ENCODE data around the gene NUDT14. TPM values are rescaled to one million over a fixed set of nuclear protein-coding genes. Genes with fewer than 3 reads are reported as not detected.

Gene NUDT14
- total RNA-seq, 2 experiments from 2014 or later, result 23.3 to 28.0 TPM

DNA sequence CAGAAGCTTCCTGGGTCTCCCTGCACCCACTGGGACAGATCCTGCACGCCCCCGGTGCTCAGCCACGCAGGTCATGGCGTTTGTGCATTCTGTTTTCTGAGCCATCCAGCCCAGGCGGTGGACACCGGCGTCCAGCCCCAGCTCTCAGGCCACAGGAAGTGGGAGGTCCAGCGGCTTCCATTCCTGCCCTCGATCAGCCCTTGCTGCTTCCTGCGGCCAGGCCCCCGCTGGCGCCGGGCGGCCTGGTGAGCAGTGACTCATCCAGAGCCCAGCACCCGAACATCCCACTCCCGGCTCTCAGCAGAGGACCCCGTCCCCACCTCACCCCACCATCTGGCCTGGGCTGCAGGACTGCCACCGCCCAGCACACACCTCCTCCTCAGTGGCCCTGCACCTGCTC lies 18.0 kb upstream of the NUDT14 start:
- peak overlapping the region; percentile 48 for H3K27ac Mint-ChIP-seq
- no peak for DNase-seq

DNA sequence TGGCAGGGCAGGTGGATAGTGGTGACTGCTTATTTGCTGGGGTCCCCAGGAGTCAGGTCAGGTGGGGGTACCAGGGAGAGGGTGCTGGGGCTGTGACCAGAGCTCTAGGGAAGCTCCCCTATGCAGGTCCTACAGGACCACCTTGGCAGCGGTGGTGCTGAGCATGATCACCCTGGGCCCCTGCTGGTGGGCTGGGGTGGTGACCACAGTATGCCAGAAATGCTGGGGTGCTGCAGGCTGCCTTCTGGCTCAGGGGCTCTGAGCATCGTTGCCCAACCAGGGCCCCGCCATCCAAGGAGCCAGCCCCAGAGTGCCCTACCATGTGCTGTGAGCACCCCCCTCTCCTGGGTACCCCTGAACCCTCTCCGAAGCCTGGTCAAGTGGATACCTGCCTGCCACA lies 17.5 kb upstream of the NUDT14 start:
- no peak for ATAC-seq (ENCODE audit: low read depth)
- H3K4me3 Mint-ChIP-seq, result no peak overlapping the region
- POLR2A ChIA-PET, result no interaction called here
- DNase-seq, result no peak
- peaks cover 33% of the 10 kb centered on the region for H3K4me1 Mint-ChIP-seq
- H3K27me3 Mint-ChIP-seq, result peaks cover 23% of the 10 kb centered on the region
- H3K27ac Mint-ChIP-seq, result no peak overlapping the region
- H3K36me3 Mint-ChIP-seq, result no peaks in the 10 kb centered on the region
- H3K9me3 Mint-ChIP-seq, result no peaks in the 10 kb centered on the region

More for the DNA sequence above, 18.0 kb upstream of the NUDT14 start:
- Mint-ChIP-seq H3K4me3 (no peak overlapping the region), H3K27me3 (peaks cover 23% of the 10 kb centered on the region), H3K4me1 (peaks cover 28% of the 10 kb centered on the region), H3K9me3 (no peaks in the 10 kb centered on the region), H3K36me3 (no peaks in the 10 kb centered on the region)
- POLR2A ChIA-PET, result no interaction called here
- ATAC-seq (ENCODE audit: low read depth), result no peak

DNA sequence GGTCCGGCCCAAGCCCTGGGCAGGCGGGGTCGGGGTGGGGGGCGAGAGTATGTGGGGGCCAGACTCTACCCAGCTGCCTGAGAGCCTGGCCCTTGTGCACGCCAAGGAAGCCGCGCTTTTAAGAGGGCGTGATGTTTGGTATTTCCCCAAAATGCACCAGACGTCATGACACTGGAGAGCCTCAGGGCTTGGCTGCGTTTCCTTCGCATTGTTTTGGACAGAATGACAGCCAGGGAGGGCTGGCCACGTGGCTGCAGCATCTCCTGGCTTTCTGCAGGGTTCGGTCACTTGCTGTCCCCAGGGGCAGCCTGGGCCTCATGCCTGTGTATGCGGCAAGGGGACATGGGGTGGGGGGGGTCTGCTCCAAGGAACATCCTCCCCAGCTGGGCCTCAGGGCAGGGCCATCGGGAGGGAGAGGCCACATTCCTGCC lies 16.1 kb upstream of the NUDT14 start:
- POLR2A ChIA-PET, result no interaction called here
- H3K9me3 Mint-ChIP-seq, result no peaks in the 10 kb centered on the region
- peaks cover 23% of the 10 kb centered on the region for H3K27me3 Mint-ChIP-seq
- H3K36me3 Mint-ChIP-seq, result no peaks in the 10 kb centered on the region
- no peak overlapping the region for H3K4me3 Mint-ChIP-seq
- H3K4me1 Mint-ChIP-seq, result peaks cover 32% of the 10 kb centered on the region
- ATAC-seq (ENCODE audit: low read depth) (no peak), DNase-seq (no peak)
- no peak overlapping the region for H3K27ac Mint-ChIP-seq

DNA sequence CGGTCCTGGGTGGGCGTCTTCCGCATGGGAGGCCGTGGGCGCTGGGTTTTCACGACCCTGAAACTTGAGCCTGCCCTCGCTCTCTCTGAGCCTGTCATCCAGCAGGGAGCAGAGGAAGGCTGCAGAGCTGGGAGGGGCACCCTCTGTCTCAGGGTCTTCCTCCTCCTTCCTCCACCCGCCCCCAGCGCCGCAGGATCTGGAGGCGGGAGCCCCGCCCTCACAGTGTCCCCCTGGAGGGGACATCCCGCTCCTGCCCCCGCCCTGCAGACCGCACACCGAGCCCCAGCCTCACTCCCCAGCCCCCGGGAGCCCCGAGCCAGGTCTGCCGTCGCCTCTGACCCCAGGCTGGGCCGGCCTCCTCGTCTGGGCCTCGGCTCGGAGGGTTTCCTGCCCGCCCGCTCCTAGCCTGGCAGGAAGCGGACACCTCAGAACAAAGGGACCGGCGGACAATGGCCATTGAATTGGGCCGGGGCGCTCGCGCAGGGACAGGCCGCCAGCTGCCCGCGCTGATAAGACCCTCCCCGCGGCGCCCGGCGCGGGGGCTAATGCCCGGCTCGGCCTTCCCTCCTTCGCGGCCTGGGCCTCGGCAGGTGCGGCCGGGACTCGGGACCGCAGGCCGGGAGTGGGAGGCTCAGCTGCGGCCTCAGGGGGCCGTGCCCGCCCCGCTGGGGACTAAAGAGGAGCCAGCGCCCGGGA lies 15.3 kb upstream of the NUDT14 start:
- H3K27ac Mint-ChIP-seq, result no peak overlapping the region
- ATAC-seq (ENCODE audit: low read depth), result no peak
- no peaks in the 10 kb centered on the region for H3K36me3 Mint-ChIP-seq
- peaks cover 26% of the 10 kb centered on the region for H3K4me1 Mint-ChIP-seq
- H3K4me3 Mint-ChIP-seq, result no peak overlapping the region
- POLR2A ChIA-PET, result interaction anchor here (0.5 kb wide), 1 partner anchor 18 kb away, joined by 3 read pairs; no protein-coding TSS in a partner anchor
- H3K27me3 Mint-ChIP-seq, result peaks cover 23% of the 10 kb centered on the region
- no peak for DNase-seq
- no peaks in the 10 kb centered on the region for H3K9me3 Mint-ChIP-seq

DNA sequence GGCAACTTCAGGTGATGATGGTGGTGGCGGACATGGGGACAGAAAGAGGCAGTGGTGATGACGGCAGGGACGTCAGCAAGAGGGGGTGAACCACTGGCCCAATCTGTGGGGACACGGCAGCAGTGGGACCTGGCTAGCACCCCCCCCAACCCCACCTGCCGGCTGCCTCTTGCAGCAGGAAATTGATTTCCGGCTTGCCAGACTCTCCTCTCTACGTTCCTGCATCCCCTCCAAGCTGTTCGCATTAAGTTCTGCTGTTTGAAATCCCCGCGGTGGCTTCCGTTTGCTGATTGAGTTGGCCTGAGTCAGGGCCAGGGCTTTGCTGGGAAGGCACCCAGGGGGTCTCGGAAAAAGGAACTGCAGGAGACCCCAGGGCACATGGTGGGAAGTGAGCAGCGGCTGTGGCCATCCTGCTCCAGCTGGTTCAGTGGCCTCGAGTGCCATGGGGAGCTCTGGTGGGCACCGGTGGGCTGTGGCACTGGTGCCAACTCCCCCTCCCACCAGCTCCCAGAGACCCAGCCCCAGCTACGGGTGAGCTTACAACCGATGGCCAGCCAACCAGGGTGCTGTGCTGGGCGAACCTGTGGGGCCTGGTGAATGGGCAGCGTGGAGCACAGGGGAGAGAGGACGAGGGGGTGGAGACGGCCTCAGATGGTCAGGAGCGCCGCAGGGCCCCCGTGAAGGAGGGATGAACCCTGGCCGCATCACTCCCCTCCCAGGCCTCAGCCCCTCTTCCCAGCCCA lies 14.6 kb upstream of the NUDT14 start:
- H3K4me3 Mint-ChIP-seq, result no peak overlapping the region

DNA sequence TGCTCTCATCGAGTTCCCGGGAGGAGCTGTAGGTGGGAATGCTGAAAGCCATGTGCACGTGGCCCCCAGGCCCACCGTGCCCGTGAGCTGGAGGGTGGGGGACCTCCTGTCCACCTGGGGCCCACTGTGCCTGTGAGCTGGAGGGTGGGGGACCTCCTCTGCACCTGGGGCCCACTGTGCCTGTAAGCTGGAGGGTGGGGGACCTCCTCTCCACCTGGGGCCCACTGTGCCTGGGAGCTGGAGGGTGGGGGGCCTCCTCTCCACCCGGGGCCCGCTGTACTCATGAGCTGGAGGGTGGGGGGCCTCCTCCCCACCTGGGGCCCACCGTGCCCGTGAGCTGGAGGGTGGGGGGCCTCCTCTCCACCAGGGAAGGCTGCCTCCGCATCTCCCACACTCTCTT lies 13.9 kb upstream of the NUDT14 start:
- H3K4me3 Mint-ChIP-seq, result no peak overlapping the region

More for the DNA sequence above, 14.6 kb upstream of the NUDT14 start:
- DNase-seq (no peak), ATAC-seq (ENCODE audit: low read depth) (no peak)
- Mint-ChIP-seq H3K9me3 (no peaks in the 10 kb centered on the region), H3K36me3 (no peaks in the 10 kb centered on the region), H3K27me3 (peaks cover 23% of the 10 kb centered on the region), H3K27ac (no peak overlapping the region), H3K4me1 (peaks cover 26% of the 10 kb centered on the region)
- POLR2A ChIA-PET, result no interaction called here

DNA sequence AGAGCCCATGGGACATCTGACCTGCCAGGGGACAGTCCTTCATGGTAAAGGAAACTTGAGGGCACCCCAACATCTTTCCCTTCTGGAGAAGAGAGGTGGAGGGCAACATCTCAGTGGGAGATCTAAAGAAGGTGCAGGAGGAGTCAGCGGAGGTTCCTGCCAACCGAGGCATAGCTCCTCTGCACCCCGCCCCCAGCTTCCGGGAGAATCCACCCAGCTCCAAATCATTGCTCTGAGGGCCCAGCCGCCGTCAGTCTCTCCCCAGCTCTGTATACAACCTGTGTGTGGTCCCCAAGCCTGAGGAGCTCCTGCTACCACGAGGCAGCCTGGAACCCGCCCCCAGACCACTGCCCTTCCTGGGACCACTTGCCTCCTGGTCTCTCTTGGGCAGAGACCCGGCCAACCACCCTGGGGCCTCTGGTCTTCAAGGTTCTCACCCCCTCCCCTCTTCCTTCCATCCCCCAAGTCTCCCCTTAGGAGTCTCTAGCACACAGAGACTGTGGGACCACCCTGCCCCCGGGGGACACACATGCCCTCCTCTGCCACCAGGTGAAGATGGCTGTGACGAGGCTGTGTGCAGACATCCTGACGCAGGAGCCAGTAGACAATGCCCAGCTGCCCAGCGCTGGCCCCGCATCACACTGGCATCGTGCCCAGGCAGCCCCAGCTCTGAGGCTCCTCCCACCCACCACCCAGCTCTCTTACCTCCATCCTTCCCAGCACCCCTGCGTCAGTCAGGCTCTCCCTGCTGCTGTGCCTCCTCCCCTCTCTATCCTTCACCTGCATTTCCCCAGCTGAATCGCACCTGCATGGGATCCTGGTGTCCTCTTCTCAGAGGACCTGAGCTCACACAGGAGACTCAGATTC lies 13.0 kb upstream of the NUDT14 start:
- ATAC-seq (ENCODE audit: low read depth), result peak; percentile 50
- POLR2A ChIA-PET, result interaction anchor here (1.0 to 1.6 kb wide), 8 partner anchors 10 to 107 kb away, joined by 3 to 8 read pairs (median 4); partner anchors contain the start of gene BRF1
- Mint-ChIP-seq H3K36me3 (no peaks in the 10 kb centered on the region), H3K27ac (peak overlapping the region; percentile 77), H3K9me3 (peaks cover under 1% of the 10 kb centered on the region), H3K27me3 (peaks cover 23% of the 10 kb centered on the region), H3K4me3 (peak overlapping the region; percentile 56), H3K4me1 (peaks cover 22% of the 10 kb centered on the region)
- peak; percentile 66 for DNase-seq

More for the DNA sequence above, 13.9 kb upstream of the NUDT14 start:
- POLR2A ChIA-PET, result interaction anchor here (1.5 to 1.6 kb wide), 2 partner anchors 98 to 106 kb away, joined by 3 to 8 read pairs; partner anchors contain the start of gene BRF1
- no peaks in the 10 kb centered on the region for H3K36me3 Mint-ChIP-seq
- no peaks in the 10 kb centered on the region for H3K9me3 Mint-ChIP-seq
- H3K27ac Mint-ChIP-seq, result no peak overlapping the region
- H3K4me1 Mint-ChIP-seq, result peaks cover 26% of the 10 kb centered on the region
- H3K27me3 Mint-ChIP-seq, result peaks cover 23% of the 10 kb centered on the region
- ATAC-seq (ENCODE audit: low read depth) (no peak), DNase-seq (no peak)

DNA sequence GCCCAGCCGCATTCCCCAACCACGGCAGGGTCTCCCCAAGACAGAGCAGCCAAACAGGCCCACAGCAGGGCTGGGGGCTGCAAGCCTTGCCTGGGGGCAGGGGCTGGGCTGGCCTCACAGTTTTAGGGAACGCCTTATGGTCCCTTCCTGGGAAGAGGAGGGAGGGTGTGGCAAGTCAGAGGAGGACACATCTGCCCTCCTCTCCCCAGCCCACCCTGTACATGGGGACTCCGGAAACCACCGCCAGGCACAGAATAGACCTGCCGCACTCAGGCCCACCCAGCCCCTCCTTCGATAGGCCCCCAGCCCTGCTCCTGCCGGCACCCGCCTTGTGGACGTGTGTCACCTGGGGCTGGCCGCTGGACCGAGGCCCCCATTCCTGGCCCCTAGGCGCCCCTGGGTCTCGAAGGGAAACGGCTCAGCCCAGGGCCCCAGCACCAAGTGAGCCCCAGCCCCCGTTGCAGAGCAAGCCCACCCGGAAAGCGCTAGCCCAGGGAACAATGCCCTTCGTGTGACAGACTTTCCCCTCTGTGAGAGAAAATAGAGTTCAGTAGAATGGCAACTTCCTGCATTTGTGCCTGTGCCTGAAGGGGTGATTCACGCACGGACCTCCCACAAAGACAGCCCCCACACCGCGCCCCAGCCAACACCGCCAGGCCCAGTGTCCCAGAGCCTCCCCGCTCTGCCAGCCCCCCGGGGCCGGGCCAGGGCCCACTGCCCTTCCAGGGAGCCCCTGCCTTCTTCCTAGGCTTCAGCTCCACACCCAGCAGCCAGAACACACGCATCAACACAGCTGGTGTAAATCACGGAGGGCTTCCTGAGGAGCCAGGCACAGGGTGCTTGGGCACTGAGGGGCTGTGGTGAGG lies 12.0 kb upstream of the NUDT14 start:
- peaks cover 2% of the 10 kb centered on the region for H3K36me3 Mint-ChIP-seq
- DNase-seq (peak; percentile 57), ATAC-seq (ENCODE audit: low read depth) (peak; percentile 57)
- peaks cover 17% of the 10 kb centered on the region for H3K27me3 Mint-ChIP-seq
- H3K9me3 Mint-ChIP-seq, result peaks cover 8% of the 10 kb centered on the region
- POLR2A ChIA-PET, result interaction anchor here (1.0 to 1.6 kb wide), 7 partner anchors 9 to 108 kb away, joined by 3 to 8 read pairs (median 4); partner anchors contain the start of gene BRF1
- H3K27ac Mint-ChIP-seq, result peak overlapping the region; percentile 73
- H3K4me1 Mint-ChIP-seq, result peaks cover 22% of the 10 kb centered on the region
- H3K4me3 Mint-ChIP-seq, result peak overlapping the region; percentile 32

DNA sequence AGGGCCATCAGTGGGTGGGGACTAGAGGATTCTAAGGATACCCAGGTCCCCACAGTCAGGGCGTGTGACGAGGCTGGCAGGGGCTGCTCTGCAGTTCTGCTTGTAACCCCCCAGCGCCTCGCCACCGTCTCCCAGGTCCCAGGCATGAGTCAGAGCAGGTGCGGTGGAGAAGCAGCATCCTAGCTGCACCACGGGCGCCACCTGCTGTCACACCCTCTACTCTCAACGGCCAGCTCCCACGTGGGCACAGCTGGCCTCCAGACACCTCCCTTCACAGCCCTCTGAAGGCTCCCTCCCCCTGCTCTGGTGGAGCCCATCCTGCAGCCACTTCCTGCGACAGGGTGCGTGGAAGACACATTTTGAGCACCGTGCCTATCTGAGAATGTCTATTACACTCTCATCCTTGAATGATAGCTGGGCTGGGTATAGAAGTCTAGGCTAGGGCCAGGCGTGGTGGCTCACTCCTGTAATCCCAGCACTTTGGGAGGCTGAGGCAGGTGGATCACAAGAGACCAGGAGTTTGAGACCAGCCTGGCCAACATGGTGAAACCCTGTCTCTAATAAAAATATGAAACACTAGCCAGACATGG lies 6.9 kb upstream of the NUDT14 start:
- no peaks in the 10 kb centered on the region for H3K27me3 Mint-ChIP-seq
- H3K4me1 Mint-ChIP-seq, result peaks cover 4% of the 10 kb centered on the region
- peaks cover 8% of the 10 kb centered on the region for H3K9me3 Mint-ChIP-seq
- DNase-seq (no peak), ATAC-seq (ENCODE audit: low read depth) (peak; percentile 25)
- H3K27ac Mint-ChIP-seq, result no peak overlapping the region
- H3K36me3 Mint-ChIP-seq, result peaks cover 2% of the 10 kb centered on the region
- POLR2A ChIA-PET, result no interaction called here
- no peak overlapping the region for H3K4me3 Mint-ChIP-seq

DNA sequence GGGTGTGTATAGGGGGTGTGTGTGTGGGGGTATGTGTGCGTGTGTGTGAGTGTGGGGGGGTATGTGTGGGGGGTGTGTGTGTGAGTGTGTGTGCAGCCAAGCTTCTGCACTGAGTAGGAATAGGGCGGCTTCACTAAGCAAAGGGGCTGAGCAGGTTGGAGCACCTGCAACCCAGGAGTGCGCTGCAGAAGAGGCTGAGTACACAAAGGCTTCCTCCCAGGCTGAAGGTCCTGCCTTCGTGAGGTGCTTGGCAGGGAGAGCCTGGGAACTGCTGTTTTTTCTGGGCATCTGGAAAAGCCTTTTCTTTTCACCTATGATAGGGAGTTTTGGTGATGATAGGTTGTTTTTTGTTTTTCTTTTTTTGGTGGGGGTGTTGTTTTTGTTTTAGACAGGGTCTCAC lies 6.0 kb upstream of the NUDT14 start:
- DNase-seq (no peak), ATAC-seq (ENCODE audit: low read depth) (no peak)
- no peak overlapping the region for H3K4me3 Mint-ChIP-seq
- H3K27me3 Mint-ChIP-seq, result no peaks in the 10 kb centered on the region
- POLR2A ChIA-PET, result no interaction called here
- peaks cover 6% of the 10 kb centered on the region for H3K4me1 Mint-ChIP-seq
- peaks cover 2% of the 10 kb centered on the region for H3K36me3 Mint-ChIP-seq
- peaks cover 8% of the 10 kb centered on the region for H3K9me3 Mint-ChIP-seq
- H3K27ac Mint-ChIP-seq, result no peak overlapping the region

DNA sequence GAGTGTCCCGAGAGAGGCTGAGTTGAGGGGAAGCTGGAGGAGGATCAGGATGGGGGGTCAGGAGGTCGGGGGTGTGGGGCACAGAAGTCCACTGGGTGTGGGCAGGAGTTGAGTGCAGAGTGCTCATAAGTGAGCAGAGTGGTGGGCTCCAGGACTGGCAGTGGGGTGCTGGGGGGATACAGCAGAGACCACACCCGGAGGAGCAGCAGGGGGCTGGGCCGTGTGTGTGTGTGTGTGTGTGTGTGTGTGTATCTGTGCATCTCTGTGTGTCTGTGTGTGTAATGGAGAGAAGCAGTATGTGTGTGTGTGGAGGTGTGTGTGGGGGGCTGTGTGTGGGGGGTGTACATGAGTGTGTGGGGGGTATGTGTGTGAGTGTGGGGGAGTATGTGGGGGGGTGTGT lies 4.9 kb upstream of the NUDT14 start:
- ATAC-seq (ENCODE audit: low read depth), result no peak
- H3K36me3 Mint-ChIP-seq, result peaks cover 2% of the 10 kb centered on the region

DNA sequence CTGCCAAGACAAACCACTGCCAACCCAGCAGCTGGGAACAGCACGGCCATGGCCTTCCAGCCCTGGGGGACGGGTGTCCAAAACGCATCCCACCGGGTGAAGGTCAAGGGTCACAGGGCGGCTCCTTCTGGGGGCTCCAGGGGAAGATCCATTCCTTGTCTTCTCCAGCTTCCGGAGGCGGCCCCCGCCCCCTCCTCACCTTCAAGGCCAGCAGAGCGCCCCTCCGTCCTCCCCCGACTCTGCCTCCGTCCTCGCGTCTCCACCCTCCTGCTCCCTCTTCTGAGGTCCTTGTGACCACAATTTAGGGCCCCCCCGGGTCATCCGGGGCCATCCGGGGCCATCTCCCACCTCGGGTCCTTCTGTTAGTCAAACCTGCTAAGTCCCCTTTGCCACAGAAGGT lies 3.9 kb upstream of the NUDT14 start:
- POLR2A ChIA-PET, result interaction anchor here (1.7 kb wide), 1 partner anchor 9 kb away, joined by 5 read pairs; no protein-coding TSS in a partner anchor
- Mint-ChIP-seq H3K4me1 (peaks cover 13% of the 10 kb centered on the region), H3K4me3 (no peak overlapping the region), H3K9me3 (peaks cover 8% of the 10 kb centered on the region), H3K27me3 (no peaks in the 10 kb centered on the region), H3K36me3 (peaks cover 2% of the 10 kb centered on the region), H3K27ac (no peak overlapping the region)
- no peak for DNase-seq
- no peak for ATAC-seq (ENCODE audit: low read depth)

More for the DNA sequence above, 4.9 kb upstream of the NUDT14 start:
- no peak for DNase-seq
- Mint-ChIP-seq H3K27me3 (no peaks in the 10 kb centered on the region), H3K4me3 (no peak overlapping the region), H3K9me3 (peaks cover 8% of the 10 kb centered on the region), H3K4me1 (peaks cover 9% of the 10 kb centered on the region), H3K27ac (no peak overlapping the region)
- POLR2A ChIA-PET, result no interaction called here
